ENCODE results near the gene OR6S1.

DNA sequence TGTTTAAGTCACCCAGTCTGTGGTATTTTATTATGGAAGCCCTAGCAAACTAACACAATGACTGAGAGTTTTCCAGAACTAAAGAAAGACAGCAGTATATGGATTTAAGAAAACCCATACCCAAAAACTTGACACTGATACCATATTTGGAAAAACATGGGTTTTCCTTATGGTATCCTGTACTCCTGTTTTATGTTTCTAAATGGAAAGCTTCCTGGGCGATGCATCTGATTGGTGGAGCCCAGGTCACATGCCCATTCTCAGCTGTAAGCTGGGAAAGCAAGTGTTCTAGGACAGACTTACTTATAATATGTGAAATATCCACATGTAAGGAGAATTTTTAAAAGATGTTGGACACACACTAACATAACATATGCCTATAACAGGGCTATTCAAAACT, 38.4 kb upstream of the OR6S1 start:
- TF ChIP-seq, protein P1, sequence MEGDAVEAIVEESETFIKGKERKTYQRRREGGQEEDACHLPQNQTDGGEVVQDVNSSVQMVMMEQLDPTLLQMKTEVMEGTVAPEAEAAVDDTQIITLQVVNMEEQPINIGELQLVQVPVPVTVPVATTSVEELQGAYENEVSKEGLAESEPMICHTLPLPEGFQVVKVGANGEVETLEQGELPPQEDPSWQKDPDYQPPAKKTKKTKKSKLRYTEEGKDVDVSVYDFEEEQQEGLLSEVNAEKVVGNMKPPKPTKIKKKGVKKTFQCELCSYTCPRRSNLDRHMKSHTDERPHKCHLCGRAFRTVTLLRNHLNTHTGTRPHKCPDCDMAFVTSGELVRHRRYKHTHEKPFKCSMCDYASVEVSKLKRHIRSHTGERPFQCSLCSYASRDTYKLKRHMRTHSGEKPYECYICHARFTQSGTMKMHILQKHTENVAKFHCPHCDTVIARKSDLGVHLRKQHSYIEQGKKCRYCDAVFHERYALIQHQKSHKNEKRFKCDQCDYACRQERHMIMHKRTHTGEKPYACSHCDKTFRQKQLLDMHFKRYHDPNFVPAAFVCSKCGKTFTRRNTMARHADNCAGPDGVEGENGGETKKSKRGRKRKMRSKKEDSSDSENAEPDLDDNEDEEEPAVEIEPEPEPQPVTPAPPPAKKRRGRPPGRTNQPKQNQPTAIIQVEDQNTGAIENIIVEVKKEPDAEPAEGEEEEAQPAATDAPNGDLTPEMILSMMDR (IDR thresholded peaks at IDR 0.05) = no peak
- no peak for TF ChIP-seq ZFX (IDR thresholded peaks at IDR 0.05; ENCODE audit: borderline replicate concordance)

All from 22Rv1 (cell line).